GM12873 (cell line): Measurements from ENCODE around the gene FLACC1.

Source experiments
- CTCF ChIP-seq: IDR thresholded peaks from 2 replicates; pipeline ENCODE4 v1.5.1; 2012; ENCODE audit warnings: low read depth, mild to moderate bottlenecking, moderate library complexity, low read length, control low read depth; ENCODE audit not compliant: insufficient read depth; ENCODE audit errors: missing control alignments

Gene FLACC1

GRCh38 chr2:201361078-201361733 lies 4.1 kb upstream of the FLACC1 start:
- TF ChIP-seq CTCF = no peak

DNA sequence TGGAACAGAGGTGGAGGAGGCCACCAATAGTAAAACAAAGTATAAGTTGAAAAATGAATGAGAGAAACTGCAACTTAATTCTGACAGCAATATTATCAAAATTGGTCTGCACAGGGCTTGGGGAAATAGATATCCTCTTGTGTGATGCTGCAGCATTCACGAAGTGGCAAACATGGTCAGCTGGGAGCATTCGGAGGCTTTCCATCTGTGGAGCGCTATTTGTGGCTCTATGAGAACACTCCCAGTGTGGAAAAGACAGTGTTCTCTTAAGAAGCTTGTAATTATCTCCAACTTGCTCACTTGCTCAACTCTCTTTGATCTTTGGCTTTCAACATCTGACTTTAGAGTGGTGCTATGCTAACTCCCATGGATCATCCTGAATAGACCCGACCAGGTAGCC lies 3.1 kb upstream of the FLACC1 start:
- TF ChIP-seq CTCF = no peak

DNA sequence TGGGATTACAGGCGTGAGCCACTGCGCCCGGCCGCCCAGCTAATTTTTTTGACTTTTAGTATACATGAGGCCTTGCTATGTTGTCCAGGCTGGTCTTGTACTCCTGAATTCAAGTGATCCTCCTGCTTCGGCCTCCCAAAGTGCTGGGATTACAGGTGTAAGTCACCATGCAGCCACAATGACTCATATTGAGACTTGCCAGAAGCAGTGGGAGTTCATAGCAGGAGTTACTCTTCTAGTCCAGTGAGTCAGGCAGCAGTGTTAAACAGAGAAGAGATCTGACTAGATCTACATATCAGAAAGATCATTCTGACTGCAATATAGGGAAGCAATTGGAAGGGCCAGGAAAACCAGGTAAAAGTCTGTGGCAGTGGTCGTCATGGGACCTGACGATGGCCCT lies 1.5 kb upstream of the FLACC1 start:
- no peak for TF ChIP-seq CTCF

DNA sequence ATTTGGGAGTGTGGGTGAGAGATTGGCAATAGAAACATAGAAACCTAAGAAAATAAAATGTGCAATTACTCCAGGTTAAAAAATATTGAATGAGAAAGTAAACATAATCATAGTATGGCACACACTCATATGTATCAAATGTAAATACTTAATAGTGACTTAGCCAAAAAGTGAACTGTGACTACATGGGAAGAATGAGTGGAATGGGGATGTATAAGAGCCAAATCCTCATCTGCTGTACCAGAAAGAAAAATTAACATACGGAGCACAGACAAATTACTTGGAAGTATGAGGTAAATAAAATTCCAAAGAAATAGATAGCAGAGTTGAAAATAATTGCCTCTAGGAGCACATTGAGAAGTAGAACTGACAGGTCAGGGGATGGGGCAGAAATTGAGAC lies 4.0 kb downstream of the FLACC1 start:
- TF ChIP-seq CTCF = no peak

- no peak for TF ChIP-seq CTCF
Observed at GRCh38 chr2:201350879-201351278, 6.3 kb downstream of the FLACC1 start.

- TF ChIP-seq CTCF = no peak
Observed at GRCh38 chr2:201349601-201350000, 7.5 kb downstream of the FLACC1 start.

- TF ChIP-seq CTCF = no peak
Observed at GRCh38 chr2:201348758-201349157, 8.4 kb downstream of the FLACC1 start.
